B cell (primary cell): ENCODE results near the gene OR10J4. TPM values are rescaled to one million over a fixed set of nuclear protein-coding genes. Genes with fewer than 3 reads are reported as not detected.

ENCODE experiments used
- ATAC-seq: fragments of 200-7000 bp; cut with Tn5 transposase; one replicate; pipeline ENCODE4 v1.10.0; 2021; ENCODE audit warnings: low read depth, mild to moderate bottlenecking, moderate number of reproducible peaks, moderate library complexity
- CTCF ChIA-PET: fragments of 350-600 bp; sonication (Branson Sonifier 250); formaldehyde crosslinking; loops from one replicate; lab custom pipeline; 2021; ENCODE audit warnings: antibody characterized with exemption, inconsistent platforms; lab: Charles Lee
- POLR2A ChIA-PET: fragments of 350-600 bp; sonication (Branson Sonifier 250); formaldehyde crosslinking; loops from one replicate; lab custom pipeline; 2021; ENCODE audit warnings: antibody characterized with exemption; lab: Charles Lee
- DNase-seq: peaks from one replicate; pipeline ENCODE4 v3.0.0; 2013
- H2AFZ ChIP-seq: 2 replicates; pipeline ENCODE4 v1.6.1; 2012; ENCODE audit warnings: mild to moderate bottlenecking, low read depth, low read length; ENCODE audit not compliant: insufficient read depth, poor library complexity, severe bottlenecking
- H3K27ac ChIP-seq, 2 donors: 1 replicate in 1 of 2; 2 replicates in 1 of 2; pipeline ENCODE4 v1.5.1; 2012 to 2013; ENCODE audit warnings: low read length in 2 of 2, mild to moderate bottlenecking in 2 of 2, moderate library complexity in 1 of 2
- H3K27me3 ChIP-seq, 4 experiments: fragments of 200-600 bp in 1 of 4; sonication (generic) in 1 of 4; replicated peaks in 1 of 4; 1 replicate in 2 of 4; 2 replicates in 2 of 4; pipeline versions ENCODE4 v1.6.1 to v1.7.0; 2013 to 2016; ENCODE audit warnings: low read length in 3 of 4, mild to moderate bottlenecking in 2 of 4, mixed read lengths in 1 of 4, moderate library complexity in 1 of 4; ENCODE audit not compliant: insufficient read depth in 4 of 4, control insufficient read depth in 3 of 4; ENCODE audit errors: control extremely low read depth in 1 of 4
- H3K36me3 ChIP-seq, 2 experiments: replicated peaks in 1 of 2; 1 replicate in 1 of 2; 2 replicates in 1 of 2; pipeline versions ENCODE4 v1.6.1 to v1.7.1; 2013; ENCODE audit warnings: low read length in 1 of 2; ENCODE audit not compliant: insufficient read depth in 2 of 2, control insufficient read depth in 1 of 2; ENCODE audit errors: control extremely low read depth in 1 of 2, extremely low read depth in 1 of 2
- H3K4me1 ChIP-seq, 2 donors: fragments of 200-600 bp in 1 of 2; sonication (generic) in 1 of 2; 1 replicate in 1 of 2; 2 replicates in 1 of 2; pipeline versions ENCODE4 v1.5.1 to v1.6.1; 2013 to 2017; ENCODE audit warnings: low read length in 2 of 2; ENCODE audit not compliant: control insufficient read depth in 2 of 2, insufficient read depth in 2 of 2
- H3K4me2 ChIP-seq: replicated peaks from 2 replicates; pipeline ENCODE3; 2012; ENCODE audit warnings: mild to moderate bottlenecking, low read depth, low read length; ENCODE audit not compliant: poor library complexity, severe bottlenecking
- H3K4me3 ChIP-seq, 5 experiments: fragments of 200-600 bp in 1 of 5; sonication (generic) in 1 of 5; 1 replicate in 3 of 5; 2 replicates in 2 of 5; pipeline versions ENCODE4 v1.5.1 to v1.7.0; 2011 to 2016; ENCODE audit warnings: low read length in 4 of 5, mild to moderate bottlenecking in 4 of 5, low read depth in 2 of 5, control low read depth in 1 of 5, moderate library complexity in 1 of 5; ENCODE audit not compliant: insufficient read depth in 1 of 5; ENCODE audit errors: control extremely low read depth in 1 of 5, extremely low read depth in 1 of 5
- H3K79me2 ChIP-seq: fragments of 200-600 bp; sonication (generic); one replicate; pipeline ENCODE4 v1.6.0; 2016; ENCODE audit warnings: low read length; ENCODE audit not compliant: control insufficient read depth, insufficient read depth
- H3K9ac ChIP-seq: fragments of 200-600 bp; sonication (generic); 2 replicates; pipeline ENCODE4 v1.6.1; 2017; ENCODE audit warnings: mild to moderate bottlenecking, low read length, moderate library complexity
- H3K9me3 ChIP-seq, 3 donors: one replicate each; pipeline versions ENCODE4 v1.6.1 to v1.7.1; 2013; ENCODE audit warnings: low read length in 2 of 3; ENCODE audit not compliant: control insufficient read depth in 2 of 3, insufficient read depth in 1 of 3; ENCODE audit errors: control extremely low read depth in 1 of 3
- H4K20me1 ChIP-seq: 2 replicates; pipeline ENCODE4 v1.6.0; 2012; ENCODE audit warnings: mild to moderate bottlenecking, low read length; ENCODE audit not compliant: insufficient read depth, control insufficient read depth, poor library complexity, severe bottlenecking
- H3K27ac Mint-ChIP-seq: one replicate; pipeline ENCODE4 v1.8.0; 2021; ENCODE audit warnings: mixed read lengths
- H3K27me3 Mint-ChIP-seq: one replicate; pipeline ENCODE4 v1.8.0; 2021; ENCODE audit warnings: mixed read lengths
- H3K4me1 Mint-ChIP-seq: one replicate; pipeline ENCODE4 v1.8.0; 2021; ENCODE audit warnings: mixed read lengths
- H3K4me3 Mint-ChIP-seq: one replicate; pipeline ENCODE4 v1.8.0; 2021; ENCODE audit warnings: mixed read lengths
- H3K9me3 Mint-ChIP-seq: one replicate; pipeline ENCODE4 v1.8.0; 2022; ENCODE audit warnings: mixed read lengths; ENCODE audit not compliant: insufficient read depth
- CTCF ChIP-seq: fragments of 200-600 bp; IDR thresholded peaks from one replicate; pipeline ENCODE4 v1.8.0; 2022; ENCODE audit warnings: antibody characterized with exemption, mild to moderate bottlenecking
- EZH2 ChIP-seq: IDR thresholded peaks from 2 replicates; pipeline ENCODE4 v1.6.1; 2012; ENCODE audit warnings: borderline replicate concordance, low read depth, mild to moderate bottlenecking, moderate library complexity, low read length; ENCODE audit not compliant: insufficient read depth, poor library complexity, severe bottlenecking
- intact Hi-C: fragments of 100-400 bp; cut with micrococcal nuclease; formaldehyde crosslinking; loops from one replicate; pipeline ENCODE4 v1.10.0; 2022
- polyA plus RNA-seq: library from polyadenylated mRNA; depleted of rRNA; stranded (reverse); fragments of >200 nt; gene quantifications from 2 replicates; pipeline ENCODE4 v1.2.3, GENCODE V29; 2012
- total RNA-seq, 2 donors: library from RNA; stranded (reverse); fragments of 120-200 nt in 1 of 2; gene quantifications; 1 replicate in 1 of 2; 2 replicates in 1 of 2; pipeline versions ENCODE4 v1.2.3 to v1.2.4, GENCODE V29; 2013 to 2022

The OR10J4 gene
- total and polyA plus RNA-seq, 2 donors (not counting 1 experiment from before 2014, with no cell fraction given), result not detected

GRCh38 chr1:159439422-159439821, 7.4 kb downstream of the OR10J4 start, which contains the start of gene OR10J1:
Gene OR10J1 (plus strand): TSS chr1:159439722. CDS start chr1:159439792, 70 bp downstream.
- H3K4me3 Mint-ChIP-seq, result no peak within 1 kb of the TSS
- H3K79me2 ChIP-seq, result no peaks in the 10 kb centered on the region
- TF ChIP-seq CTCF, result no peak
- TF ChIP-seq EZH2, result no peak
- no peaks in the 10 kb centered on the region for H3K9me3 Mint-ChIP-seq
- ATAC-seq, result no peak
- POLR2A ChIA-PET, result no interaction called here
- intact Hi-C loops, result no loop called here
- no peak within 1 kb of the TSS for H2AFZ ChIP-seq
- H3K27me3 Mint-ChIP-seq, result peaks cover 25% of the 10 kb centered on the region
- no peak within 1 kb of the TSS for H3K27ac Mint-ChIP-seq
- no peaks in the 10 kb centered on the region for H3K36me3 ChIP-seq
- CTCF ChIA-PET, result no interaction called here
- H3K9ac ChIP-seq, result no peak within 1 kb of the TSS
- no peak within 1 kb of the TSS for H3K4me2 ChIP-seq
- H3K4me3 ChIP-seq, result no peak within 1 kb of the TSS
- no peaks in the 10 kb centered on the region for H3K4me1 ChIP-seq
- no peaks in the 10 kb centered on the region for H3K4me1 Mint-ChIP-seq
- no peak for DNase-seq
- H3K9me3 ChIP-seq, result no peaks in the 10 kb centered on the region
- no peak within 1 kb of the TSS for H3K27ac ChIP-seq
- H3K27me3 ChIP-seq, result peaks cover 0 to 5% (median 0%) of the 10 kb centered on the region in 4 experiments
- no peaks in the 10 kb centered on the region for H4K20me1 ChIP-seq

GRCh38 chr1:159441360-159441759, 9.4 kb downstream of the OR10J4 start:
- ChIA-PET CTCF (no interaction called here), POLR2A (no interaction called here)
- no peak overlapping the region for H3K4me3 Mint-ChIP-seq
- Histone ChIP-seq H3K27ac (no peak overlapping the region), H3K4me3 (no peak overlapping the region), H3K36me3 (no peaks in the 10 kb centered on the region), H3K79me2 (no peaks in the 10 kb centered on the region), H2AFZ (no peak overlapping the region), H3K9ac (no peak overlapping the region), H3K9me3 (no peaks in the 10 kb centered on the region), H3K27me3 (peaks cover 0 to 5% (median 0%) of the 10 kb centered on the region in 4 experiments), H4K20me1 (no peaks in the 10 kb centered on the region), H3K4me2 (no peak overlapping the region), H3K4me1 (no peaks in the 10 kb centered on the region)
- DNase-seq, result no peak
- peaks cover 19% of the 10 kb centered on the region for H3K27me3 Mint-ChIP-seq
- H3K9me3 Mint-ChIP-seq, result no peaks in the 10 kb centered on the region
- no peak for ATAC-seq
- intact Hi-C loops, result no loop called here
- no peak overlapping the region for H3K27ac Mint-ChIP-seq
- no peak for TF ChIP-seq CTCF
- TF ChIP-seq EZH2, result no peak
- no peaks in the 10 kb centered on the region for H3K4me1 Mint-ChIP-seq
